ENCODE measurements around the gene NMRAL1. TPM values are rescaled to one million over a fixed set of nuclear protein-coding genes. Genes with fewer than 3 reads are reported as not detected.

Gene NMRAL1
- polyA plus RNA-seq, 10 donors: 9.8 to 25.0 (median 14.1) TPM

DNA sequence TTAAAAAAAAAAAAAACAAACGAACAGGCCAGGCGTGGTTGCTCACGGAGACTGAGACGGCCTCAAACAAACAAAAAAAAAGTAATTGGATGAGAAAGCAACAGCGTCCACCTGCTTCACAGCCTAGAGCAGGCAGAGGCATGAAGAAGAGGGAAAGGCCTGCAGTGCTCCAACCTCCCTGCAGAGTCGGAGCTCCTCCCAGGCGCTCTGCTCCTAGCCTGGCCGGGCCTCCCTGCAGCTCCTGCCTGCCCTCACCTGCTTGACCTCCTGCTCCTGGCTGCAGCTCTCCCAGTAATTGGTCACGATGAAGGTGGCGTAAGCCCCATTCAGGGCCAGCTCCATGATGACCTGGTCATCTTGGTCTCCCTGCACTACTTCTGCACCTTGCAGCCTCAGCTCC is 5.5 kb downstream of the NMRAL1 start:
- DNase-seq: no peak

DNA sequence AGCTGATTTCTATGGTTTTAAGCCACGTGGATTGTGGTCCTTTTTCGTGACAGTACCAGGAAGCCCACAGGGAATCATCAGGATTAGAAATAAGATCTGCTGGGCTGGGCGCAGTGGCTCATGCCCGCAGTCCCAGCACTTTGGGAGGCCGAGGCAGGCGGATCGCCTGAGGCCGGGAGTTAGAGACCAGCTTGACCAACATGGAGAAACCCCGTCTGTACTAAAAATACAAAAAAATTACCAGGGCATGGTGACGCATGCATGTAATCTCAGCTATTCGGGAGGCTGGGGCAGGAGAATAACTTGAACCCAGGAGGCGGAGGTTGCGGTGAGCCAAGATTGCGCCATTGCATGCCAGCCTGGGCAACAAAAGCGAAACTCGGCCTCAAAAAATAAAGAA is 6.5 kb downstream of the NMRAL1 start:
- DNase-seq: no peak

GRCh38 chr16:4465977-4466779 is 8.2 kb downstream of the NMRAL1 start:
- no peak for DNase-seq

DNA sequence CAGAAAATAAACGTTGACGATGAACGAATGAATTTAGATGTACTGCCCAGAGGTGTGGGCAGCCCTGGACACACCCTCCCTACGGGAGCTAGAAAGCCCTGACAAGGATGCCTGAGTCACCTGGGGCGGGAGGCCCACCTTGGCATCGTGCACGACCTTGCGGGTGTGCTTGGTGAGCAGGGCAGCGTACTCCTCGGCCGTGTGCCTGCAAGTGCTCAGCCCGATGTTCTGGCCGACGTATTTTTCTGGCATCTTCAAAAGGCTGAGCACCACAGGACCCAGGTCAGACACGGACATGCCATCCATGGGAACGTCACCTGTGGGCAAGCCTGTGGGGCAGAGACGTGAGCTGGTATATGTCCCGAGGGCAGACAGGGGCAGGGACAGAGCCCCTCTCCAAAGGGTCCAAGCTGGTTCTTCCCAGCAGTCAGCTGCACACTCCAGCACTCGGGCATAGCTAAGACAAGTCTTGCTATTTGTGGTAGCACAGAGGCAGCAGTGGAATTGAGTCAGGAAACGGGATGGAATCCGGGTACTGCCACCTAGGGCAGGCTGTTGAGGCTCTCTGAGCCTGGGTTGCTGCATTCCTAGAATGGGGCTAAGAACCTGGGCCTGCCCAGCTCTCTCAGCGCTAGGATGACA is 10.8 kb downstream of the NMRAL1 start:
- no peak for DNase-seq

DNA sequence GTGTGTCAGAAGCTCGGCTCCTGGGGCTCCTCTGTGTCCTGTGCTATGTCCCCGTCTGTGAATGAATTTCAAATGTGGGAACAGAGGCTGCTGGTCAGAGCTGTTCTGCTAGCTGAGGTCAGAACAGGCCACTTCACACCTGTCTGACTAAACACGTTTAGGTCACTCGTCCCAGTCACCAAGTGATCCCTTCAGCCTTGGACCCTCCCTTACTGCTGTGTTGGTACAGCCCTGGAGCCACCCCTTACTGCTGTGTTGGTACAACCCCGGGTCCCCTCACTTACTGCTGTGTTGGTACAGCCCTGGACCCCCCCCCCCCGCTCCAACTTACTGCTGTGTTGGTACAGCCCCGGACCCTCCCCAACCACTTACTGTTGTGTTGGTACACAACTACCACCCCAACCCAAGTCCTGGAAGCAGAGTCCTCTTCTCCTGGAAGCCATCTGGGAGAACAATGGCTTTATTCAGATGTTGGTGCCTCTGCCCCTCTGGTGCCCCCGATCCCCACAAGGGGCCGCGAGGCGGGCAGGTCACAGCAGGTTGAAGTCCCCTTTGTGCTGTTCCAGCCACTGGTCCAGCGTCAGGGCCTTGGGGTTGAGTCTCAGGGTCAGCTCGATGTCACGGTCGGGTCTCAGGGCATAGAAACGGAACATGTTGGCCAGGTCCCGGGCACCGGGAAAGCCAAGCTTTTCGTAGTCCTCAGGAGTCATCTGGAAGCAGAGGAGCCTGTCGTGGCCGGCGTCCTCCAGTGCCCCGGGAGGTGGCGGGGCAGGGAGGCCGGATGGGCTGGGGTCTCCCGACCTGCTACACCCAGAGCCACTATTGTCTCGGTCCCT is 13.0 kb downstream of the NMRAL1 start:
- no peak for DNase-seq

DNA sequence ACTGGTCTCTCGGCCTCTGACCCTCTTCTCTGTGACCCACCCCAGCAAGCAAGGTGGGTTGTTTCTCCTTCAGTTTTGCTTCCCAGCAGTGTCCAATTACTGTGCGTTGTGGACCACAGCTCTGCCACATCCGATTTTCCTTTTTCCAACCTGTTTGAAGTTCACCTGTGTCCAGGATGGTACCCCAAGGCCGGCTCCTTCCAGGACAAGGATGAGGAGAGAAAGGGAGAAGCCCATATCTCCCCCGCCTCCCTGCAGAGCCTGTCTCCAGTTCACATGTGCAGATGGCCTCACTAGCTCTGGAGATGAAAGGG is 13.5 kb downstream of the NMRAL1 start:
- no peak for DNase-seq

DNA sequence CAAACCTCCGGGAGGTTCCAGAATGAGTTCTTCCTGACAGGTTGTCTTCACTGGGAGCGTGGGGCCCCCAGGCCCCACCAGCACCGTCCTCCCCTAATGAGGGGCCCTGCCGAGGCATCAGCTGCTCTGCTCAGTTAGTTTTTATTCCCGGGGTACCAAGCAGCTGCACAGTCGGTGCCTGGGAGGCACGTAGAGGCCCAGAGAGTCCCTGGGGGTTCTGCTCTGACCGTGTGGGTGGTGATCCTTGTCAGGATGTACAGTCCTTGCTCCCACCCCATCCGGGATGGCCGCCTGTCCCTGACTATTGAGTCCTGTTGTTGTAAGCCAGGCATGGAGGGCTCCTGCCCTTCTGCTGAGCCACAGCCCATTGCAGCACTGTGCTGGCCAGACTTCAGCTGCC is 18.5 kb downstream of the NMRAL1 start:
- DNase-seq: no peak

DNA sequence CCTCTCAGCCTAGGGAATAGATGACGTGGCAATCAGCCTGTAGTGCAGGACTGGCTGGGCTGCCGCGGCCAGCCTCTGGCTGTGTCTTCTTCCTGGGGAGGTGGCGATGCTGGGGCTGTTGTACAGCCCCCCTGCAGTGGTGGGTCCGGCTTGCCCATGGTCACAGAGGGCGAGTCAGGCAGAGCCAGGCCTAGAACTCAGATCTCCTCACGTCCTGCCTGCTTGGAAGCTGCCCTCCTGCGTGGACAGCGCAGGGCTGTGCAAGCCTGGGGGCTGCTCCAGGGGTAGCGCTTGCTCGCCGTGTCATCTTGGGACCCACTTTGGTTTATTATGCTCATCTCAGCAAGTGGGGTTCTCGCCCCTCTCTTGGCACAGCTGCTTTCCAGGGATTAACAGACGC is 19.3 kb downstream of the NMRAL1 start:
- no peak for DNase-seq

DNA sequence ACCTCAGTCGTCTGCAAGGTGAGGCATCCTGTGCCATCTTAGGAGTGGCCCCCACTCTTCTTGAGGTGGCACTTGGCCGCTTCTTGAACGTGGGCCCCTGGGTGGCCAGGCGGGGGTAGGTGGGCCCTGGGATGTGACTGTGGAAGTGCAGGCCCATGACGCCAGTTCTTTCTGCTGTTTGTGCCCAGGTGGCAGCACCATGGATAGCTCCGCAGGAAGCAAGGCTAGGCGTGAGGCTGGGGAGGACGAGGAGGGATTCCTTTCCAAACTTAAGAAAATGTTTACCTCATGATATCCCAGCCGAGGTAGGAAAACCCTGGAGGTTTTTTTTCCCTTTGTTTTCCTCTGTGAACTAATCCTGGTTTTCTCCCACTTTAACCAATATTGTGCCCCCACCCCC is 19.8 kb downstream of the NMRAL1 start:
- DNase-seq: peak in 2 of 3 donors; percentile 27 to 45

DNA sequence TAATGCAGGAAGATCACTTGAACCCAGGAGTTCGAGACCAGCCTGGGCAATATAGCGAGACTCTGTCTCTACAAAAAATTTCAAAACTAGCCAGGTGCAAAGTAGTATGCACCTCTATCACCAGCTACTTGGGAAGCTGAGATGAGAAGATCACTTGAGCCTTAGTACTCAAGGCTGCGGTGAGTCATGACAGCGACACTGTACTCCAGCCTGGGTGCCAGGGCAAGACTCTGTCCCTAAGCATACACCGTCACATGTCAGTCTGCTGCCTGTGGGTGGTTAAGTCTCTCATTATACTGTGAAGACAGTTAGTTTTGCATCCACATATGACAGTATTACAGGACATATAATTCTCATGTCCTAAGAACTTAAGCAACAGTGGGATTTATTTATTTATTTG is 21.8 kb downstream of the NMRAL1 start:
- DNase-seq: no peak

GRCh38 chr16:4450931-4451519 is 23.4 kb downstream of the NMRAL1 start:
- peak in 1 of 3 donors; percentile 51 for DNase-seq

- DNase-seq: no peak
Measured at GRCh38 chr16:4450430-4450829, 24.0 kb downstream of the NMRAL1 start.

DNA sequence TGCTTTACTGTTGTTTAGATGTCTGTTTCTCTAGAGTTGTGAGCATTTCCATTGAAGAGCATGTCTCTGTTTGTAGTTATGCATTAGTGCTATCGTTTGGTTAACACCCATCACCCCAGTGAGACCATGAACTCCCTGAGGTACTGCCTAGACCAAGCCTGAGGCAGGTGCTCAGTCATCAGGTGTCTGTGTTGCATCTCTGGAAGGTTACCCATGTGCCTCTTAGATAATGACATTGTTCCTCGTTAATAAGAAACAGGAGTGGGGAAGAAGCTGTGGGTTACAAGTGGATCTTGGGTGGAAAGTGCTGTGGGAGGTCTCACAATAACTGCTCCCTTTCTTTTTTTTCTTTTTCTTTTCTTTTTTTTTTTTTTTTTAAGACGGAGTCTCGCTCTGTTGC is 30.4 kb downstream of the NMRAL1 start:
- no peak for DNase-seq

- no peak for DNase-seq
Measured at GRCh38 chr16:4443271-4443670, 31.2 kb downstream of the NMRAL1 start.

- DNase-seq: no peak
Measured at GRCh38 chr16:4442371-4442770, 32.1 kb downstream of the NMRAL1 start.

- DNase-seq: no peak
Measured at GRCh38 chr16:4437366-4437765, 37.1 kb downstream of the NMRAL1 start.

DNA sequence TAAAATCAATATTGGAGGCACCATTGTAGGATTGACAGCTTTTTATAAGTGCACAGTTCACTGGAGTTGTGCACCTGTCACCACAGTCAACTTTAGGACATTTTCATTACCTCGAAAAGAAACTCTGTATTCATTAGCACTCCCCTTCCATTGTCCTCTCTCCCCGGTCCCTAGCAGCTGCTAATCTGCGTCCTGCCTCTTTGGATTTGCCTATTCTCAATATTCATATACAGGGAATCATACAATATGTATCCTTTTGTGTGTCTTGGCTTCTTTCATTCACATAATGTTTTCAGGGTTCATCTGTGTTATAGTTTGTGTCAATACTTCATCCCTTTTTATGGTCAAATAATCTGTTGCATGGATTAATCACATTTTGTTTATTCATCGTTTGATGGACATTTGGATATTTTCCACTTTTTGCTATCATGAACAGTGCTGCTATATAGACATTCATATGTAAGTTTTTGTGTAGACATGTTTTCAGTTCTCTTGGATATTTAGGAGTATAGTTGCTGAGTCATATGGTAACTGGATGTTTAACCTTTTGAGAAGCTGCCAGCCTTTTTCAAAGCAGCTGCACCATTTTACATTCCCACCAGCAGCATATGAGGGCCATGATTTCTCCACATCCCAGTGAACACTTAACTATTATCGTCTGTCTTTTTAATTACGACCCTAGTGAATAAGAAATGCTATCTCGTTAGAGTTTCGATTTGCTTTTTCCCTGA is 38.9 kb downstream of the NMRAL1 start:
- DNase-seq: no peak

DNA sequence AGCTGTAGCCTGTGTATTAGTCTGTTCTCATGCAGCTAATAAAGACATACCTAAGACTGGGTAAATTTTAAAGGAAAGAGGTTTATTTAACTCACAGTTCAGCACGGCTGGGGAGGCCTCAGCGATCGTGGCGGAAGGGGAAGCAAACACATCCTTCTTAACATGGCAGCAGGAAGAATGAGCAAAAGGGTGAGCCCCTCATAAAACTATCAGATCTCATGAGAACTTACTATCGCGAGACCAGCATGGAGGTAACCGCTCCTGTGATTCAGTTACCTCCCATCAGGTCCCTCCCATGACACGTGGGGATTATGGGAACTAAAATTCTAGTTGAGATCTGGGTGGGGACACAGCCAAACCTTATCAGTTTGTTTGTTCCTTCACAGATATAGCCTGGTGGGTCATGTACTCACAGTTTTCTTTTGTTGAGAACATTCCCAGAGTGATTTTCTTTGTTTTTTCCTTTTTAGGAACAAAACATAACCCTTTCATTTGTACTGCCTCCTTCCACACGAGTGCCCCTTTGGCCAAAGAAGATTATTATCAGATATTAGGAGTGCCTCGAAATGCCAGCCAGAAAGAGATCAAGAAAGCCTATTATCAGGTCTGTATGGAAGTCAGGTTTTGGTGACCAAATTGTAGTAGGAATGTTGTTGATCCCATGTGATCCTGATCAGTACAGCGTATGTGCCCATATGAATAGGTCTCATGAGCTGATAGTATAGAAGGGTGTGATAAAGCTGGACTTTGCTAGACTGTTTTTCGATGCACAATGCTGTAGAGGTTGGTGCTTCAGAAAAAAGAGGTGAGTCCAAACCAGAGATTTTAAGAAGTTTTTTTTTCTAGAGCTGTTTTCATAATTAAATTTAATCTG is 40.3 kb downstream of the NMRAL1 start:
- no peak for DNase-seq

DNA sequence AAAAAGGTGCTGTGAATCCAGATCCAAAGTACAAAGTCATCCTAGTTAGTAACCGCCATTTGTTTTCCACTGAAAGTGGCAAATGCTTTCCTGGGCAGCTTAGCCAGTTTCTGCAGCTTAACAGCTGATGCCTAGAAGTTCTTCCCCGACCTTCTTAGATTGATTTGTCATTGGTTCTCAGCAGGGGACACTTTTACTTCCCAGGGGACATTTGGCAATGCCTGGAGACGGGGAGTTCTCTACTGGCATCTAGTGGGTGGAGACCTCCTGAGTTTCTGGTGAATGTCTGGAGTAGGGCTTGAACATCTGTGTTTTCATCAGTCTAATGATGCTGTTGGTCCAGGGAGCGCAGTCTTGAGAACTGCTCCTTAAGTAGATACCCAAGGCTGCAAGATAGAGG is 41.2 kb downstream of the NMRAL1 start:
- DNase-seq: no peak

DNA sequence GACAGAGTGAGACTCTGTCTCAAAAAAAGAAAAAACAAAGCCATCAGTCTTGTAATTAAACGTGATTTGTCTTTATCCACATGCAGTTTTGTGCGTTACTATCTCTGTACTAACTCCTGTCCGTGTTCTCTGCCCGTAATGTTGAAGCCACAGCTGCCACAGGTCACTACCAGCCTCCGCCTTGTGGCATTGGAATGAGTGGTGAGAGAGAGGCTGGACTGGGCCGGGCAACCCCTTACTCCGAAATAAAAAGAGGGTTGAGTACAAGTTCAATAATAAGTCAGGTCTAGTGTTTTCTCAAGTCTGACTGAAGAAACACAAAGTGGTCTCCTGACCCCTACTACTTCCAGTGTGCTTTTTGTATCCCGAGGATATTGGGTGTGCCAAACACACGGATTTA is 43.4 kb downstream of the NMRAL1 start:
- DNase-seq: no peak

DNA sequence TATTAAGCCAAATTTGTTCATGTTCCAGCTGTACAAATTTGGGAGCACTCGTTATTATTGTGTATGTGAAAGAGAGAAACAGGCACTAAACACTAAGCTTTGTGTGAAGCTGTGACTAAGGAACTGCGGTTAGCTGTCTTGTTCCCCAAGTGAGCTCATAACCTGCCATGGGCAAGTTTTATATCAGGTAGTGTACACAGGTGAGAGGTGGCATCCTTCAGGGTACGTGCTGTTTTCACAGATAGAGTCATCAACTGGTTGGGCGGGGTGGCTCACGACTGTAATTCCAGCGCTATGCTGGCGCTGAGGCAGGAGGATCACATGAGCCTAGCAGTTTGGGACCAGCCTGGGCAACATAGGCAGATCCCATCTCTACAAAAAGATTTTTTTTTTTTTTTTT is 45.9 kb downstream of the NMRAL1 start:
- DNase-seq: no peak
